Astrocyte (in vitro differentiated cells and primary cell): ENCODE measurements around the gene FAM222A. TPM values are rescaled to one million over a fixed set of nuclear protein-coding genes. Genes with fewer than 3 reads are reported as not detected.

Experiments used
- DNase-seq: peaks from one replicate; pipeline ENCODE4 v3.0.0-alpha.2; 2010; ENCODE audit warnings: low read depth
- FAIRE-seq: peaks from 2 replicates; lab custom pipeline; 2011; peaks lifted over from hg19 to GRCh38; lab: Jason Lieb, UNC
- H2AFZ ChIP-seq: 2 replicates; pipeline ENCODE4 v1.6.0; 2012; ENCODE audit warnings: low read depth, low read length, inconsistent platforms
- H3K27ac ChIP-seq: 2 replicates; pipeline ENCODE4 v1.5.1; 2011; ENCODE audit warnings: low read depth, low read length, inconsistent platforms
- H3K27me3 ChIP-seq: 2 replicates; pipeline ENCODE4 v1.6.0; 2011; ENCODE audit warnings: low read length, inconsistent platforms; ENCODE audit not compliant: insufficient read depth
- H3K36me3 ChIP-seq: 2 replicates; pipeline ENCODE4 v1.5.1; 2011; ENCODE audit warnings: low read length, inconsistent platforms; ENCODE audit not compliant: insufficient read depth
- H3K4me1 ChIP-seq: 2 replicates; pipeline ENCODE4 v1.5.1; 2011; ENCODE audit warnings: low read length, inconsistent platforms; ENCODE audit not compliant: insufficient read depth
- H3K4me2 ChIP-seq: 2 replicates; pipeline ENCODE4 v1.6.0; 2012; ENCODE audit warnings: low read length, inconsistent platforms
- H3K4me3 ChIP-seq: 2 replicates; pipeline ENCODE4 v1.5.1; 2011; ENCODE audit warnings: low read depth, mild to moderate bottlenecking, low read length, inconsistent platforms; ENCODE audit not compliant: insufficient read depth
- H3K79me2 ChIP-seq: 2 replicates; pipeline ENCODE4 v1.6.0; 2012; ENCODE audit warnings: mild to moderate bottlenecking, low read length, inconsistent platforms; ENCODE audit not compliant: insufficient read depth
- H3K9ac ChIP-seq: 2 replicates; pipeline ENCODE4 v1.6.0; 2012; ENCODE audit warnings: mild to moderate bottlenecking, low read length, inconsistent platforms
- H3K9me3 ChIP-seq: 2 replicates; pipeline ENCODE4 v1.5.1; 2012; ENCODE audit warnings: low read depth, mild to moderate bottlenecking, low read length, inconsistent platforms; ENCODE audit not compliant: insufficient read depth
- H4K20me1 ChIP-seq: 2 replicates; pipeline ENCODE4 v1.6.0; 2012; ENCODE audit warnings: low read length, inconsistent platforms; ENCODE audit not compliant: insufficient read depth
- H3K27ac Mint-ChIP-seq: one replicate; pipeline ENCODE4 v1.8.0; 2021; ENCODE audit warnings: mild to moderate bottlenecking, mixed read lengths; ENCODE audit not compliant: unreplicated experiment
- H3K27me3 Mint-ChIP-seq: one replicate; pipeline ENCODE4 v1.8.0; 2021; ENCODE audit warnings: low read depth, mixed read lengths; ENCODE audit not compliant: unreplicated experiment
- H3K36me3 Mint-ChIP-seq: one replicate; pipeline ENCODE4 v1.8.0; 2021; ENCODE audit warnings: low read depth, mixed read lengths; ENCODE audit not compliant: unreplicated experiment
- H3K4me1 Mint-ChIP-seq: one replicate; pipeline ENCODE4 v1.8.0; 2021; ENCODE audit warnings: low read depth, mixed read lengths; ENCODE audit not compliant: unreplicated experiment
- H3K4me3 Mint-ChIP-seq: one replicate; pipeline ENCODE4 v1.8.0; 2021; ENCODE audit warnings: mild to moderate bottlenecking, moderate library complexity, mixed read lengths; ENCODE audit not compliant: unreplicated experiment
- H3K9me3 Mint-ChIP-seq: one replicate; pipeline ENCODE4 v1.8.0; 2021; ENCODE audit warnings: mild to moderate bottlenecking, mixed read lengths; ENCODE audit not compliant: unreplicated experiment
- CTCF ChIP-seq: IDR thresholded peaks from 2 replicates; pipeline ENCODE4 v1.5.1; 2011; ENCODE audit warnings: low read depth, mild to moderate bottlenecking, inconsistent platforms, low read length, moderate library complexity; ENCODE audit not compliant: insufficient read depth
- EZH2 ChIP-seq: IDR thresholded peaks from 2 replicates; pipeline ENCODE4 v1.6.1; 2012; ENCODE audit warnings: mild to moderate bottlenecking, low read length, inconsistent platforms; ENCODE audit not compliant: insufficient read depth
- total RNA-seq: library from RNA; stranded (reverse); gene quantifications from 2 replicates; pipeline ENCODE4 v1.2.1, GENCODE V29; 2021

Gene FAM222A
- total RNA-seq, 1 donor from 2014 or later = 1.2 TPM

- FAIRE-seq = no peak
- H4K20me1 ChIP-seq = no peaks in the 10 kb centered on the region
- no peak overlapping the region for H2AFZ ChIP-seq
- TF ChIP-seq CTCF (no peak), EZH2 (no peak)
- no peak overlapping the region for H3K9ac ChIP-seq
- Mint-ChIP-seq H3K4me1 (no peaks in the 10 kb centered on the region), H3K36me3 (peaks cover 3% of the 10 kb centered on the region), H3K9me3 (peaks cover 7% of the 10 kb centered on the region), H3K4me3 (no peak overlapping the region), H3K27me3 (peaks cover 19% of the 10 kb centered on the region), H3K27ac (no peak overlapping the region)
- H3K4me3 ChIP-seq = no peak overlapping the region
- no peak for DNase-seq
- no peaks in the 10 kb centered on the region for H3K79me2 ChIP-seq
- H3K27ac ChIP-seq = no peak overlapping the region
- no peaks in the 10 kb centered on the region for H3K4me1 ChIP-seq
- H3K36me3 ChIP-seq = no peaks in the 10 kb centered on the region
- no peaks in the 10 kb centered on the region for H3K9me3 ChIP-seq
- H3K27me3 ChIP-seq = peaks cover 2% of the 10 kb centered on the region
- no peak overlapping the region for H3K4me2 ChIP-seq
These were observed 55.5 kb downstream of the FAM222A start for GRCh38 chr12:109768901-109769670.

- peaks cover 22% of the 10 kb centered on the region for H3K27me3 Mint-ChIP-seq
- no peak for FAIRE-seq
These were observed 56.7 kb downstream of the FAM222A start for GRCh38 chr12:109770104-109770860.

More at GRCh38 chr12:109770104-109770860, 56.7 kb downstream of the FAM222A start:
- Histone ChIP-seq H3K36me3 (no peaks in the 10 kb centered on the region), H2AFZ (no peak overlapping the region), H3K9me3 (no peaks in the 10 kb centered on the region), H3K79me2 (no peaks in the 10 kb centered on the region), H3K4me3 (no peak overlapping the region), H3K27me3 (peaks cover 2% of the 10 kb centered on the region), H3K9ac (no peak overlapping the region), H3K27ac (no peak overlapping the region), H3K4me1 (no peaks in the 10 kb centered on the region), H3K4me2 (no peak overlapping the region), H4K20me1 (no peaks in the 10 kb centered on the region)
- no peak for DNase-seq
- H3K27ac Mint-ChIP-seq = no peak overlapping the region
- H3K4me1 Mint-ChIP-seq = no peaks in the 10 kb centered on the region
- TF ChIP-seq CTCF = no peak
- no peak for TF ChIP-seq EZH2
- peaks cover 3% of the 10 kb centered on the region for H3K9me3 Mint-ChIP-seq
- no peak overlapping the region for H3K4me3 Mint-ChIP-seq
- no peaks in the 10 kb centered on the region for H3K36me3 Mint-ChIP-seq
